Smooth muscle cell of the pulmonary artery (primary cell): ENCODE data around the gene ATXN7L3B. TPM values are rescaled to one million over a fixed set of nuclear protein-coding genes. Genes with fewer than 3 reads are reported as not detected.

Source experiments
- total RNA-seq: library from RNA; depleted of rRNA; stranded (reverse); fragments of >200 nt; gene quantifications from 2 replicates; pipeline ENCODE4 v1.2.3, GENCODE V29; 2014

Gene ATXN7L3B, protein sequence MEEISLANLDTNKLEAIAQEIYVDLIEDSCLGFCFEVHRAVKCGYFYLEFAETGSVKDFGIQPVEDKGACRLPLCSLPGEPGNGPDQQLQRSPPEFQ
- 18.8 and 23.7 TPM in 2 replicates for total RNA-seq

DNA sequence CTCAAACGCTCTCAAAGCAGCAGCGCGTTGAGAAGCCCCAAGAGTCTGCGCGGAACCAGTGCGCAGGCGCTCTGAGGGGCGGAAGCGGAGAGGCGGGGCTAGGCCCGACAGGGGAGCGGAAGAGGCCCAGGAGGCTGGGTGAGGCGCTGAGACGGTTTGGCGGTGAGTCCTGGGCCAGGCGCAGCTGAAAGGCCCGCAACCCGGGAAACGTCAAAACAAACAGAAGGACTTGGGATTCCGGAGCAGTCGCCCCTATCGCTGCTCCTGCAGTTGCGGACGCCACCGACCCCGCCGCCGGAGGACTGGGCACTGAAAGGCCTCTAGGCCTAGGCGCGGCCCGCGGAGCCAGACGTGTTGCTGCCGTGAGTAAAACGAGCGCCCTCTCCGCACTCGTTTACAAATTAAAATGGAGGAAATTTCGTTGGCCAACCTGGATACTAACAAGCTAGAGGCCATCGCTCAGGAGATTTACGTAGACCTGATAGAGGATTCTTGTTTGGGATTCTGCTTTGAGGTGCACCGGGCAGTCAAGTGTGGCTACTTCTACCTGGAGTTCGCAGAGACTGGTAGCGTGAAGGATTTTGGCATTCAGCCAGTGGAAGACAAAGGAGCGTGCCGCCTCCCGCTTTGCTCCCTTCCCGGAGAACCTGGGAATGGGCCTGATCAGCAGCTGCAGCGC, at the start of gene ATXN7L3B:
Gene ATXN7L3B (plus strand): TSS at position 129 of the 679 bp plus-strand sequence. CDS start 278 bp downstream, at position 407.

